Panc1 (cell line): Measurements from ENCODE around the gene PSMB8. TPM values are rescaled to one million over a fixed set of nuclear protein-coding genes. Genes with fewer than 3 reads are reported as not detected.
A peak's percentile ranks its signal among the peaks of the same experiment; 100 is the strongest.

ENCODE experiments used
- ATAC-seq: fragments of 200-7000 bp; cut with Tn5 transposase; 2 replicates; pipeline ENCODE4 v1.9.1; 2020; ENCODE audit warnings: mild to moderate bottlenecking, moderate library complexity
- Bru-seq: library from RNA; stranded (reverse); fragments of 400-500 nt; gene quantifications from one replicate; lab custom pipeline; 2021; lab: Mats Ljungman, UMichigan
- BruChase-seq, 2 experiments: library from RNA; stranded (reverse); fragments of 400-500 nt; gene quantifications; one replicate each; lab custom pipeline; 2021; lab: Mats Ljungman, UMichigan
- BruUV-seq: library from RNA; stranded (reverse); fragments of 400-500 nt; replicated peaks from 2 replicates; lab custom pipeline; 2021; lab: Mats Ljungman, UMichigan
- CTCF ChIA-PET: fragments of 300-600 bp; sonication (Branson Sonifier 250); formaldehyde crosslinking; loops from one replicate; lab custom pipeline; 2022; ENCODE audit warnings: antibody characterized with exemption; lab: Charles Lee
- POLR2A ChIA-PET: fragments of 300-600 bp; sonication (Branson Sonifier 250); formaldehyde crosslinking; loops from one replicate; lab custom pipeline; 2022; ENCODE audit warnings: antibody characterized with exemption; lab: Charles Lee
- DNase-seq: peaks from one replicate; pipeline ENCODE4 v3.0.0-alpha.2; 2010; ENCODE audit warnings: low read depth, low spot score
- H3K27ac ChIP-seq: 2 replicates; pipeline ENCODE4 v1.5.1; 2011; ENCODE audit warnings: mild to moderate bottlenecking, low read length, inconsistent platforms
- H3K27me3 ChIP-seq: fragments of 200-500 bp; sonication (Bioruptor generic); 2 replicates; pipeline ENCODE4 v1.6.0; 2014; ENCODE audit warnings: low read length, inconsistent platforms; ENCODE audit not compliant: control insufficient read depth, insufficient read depth
- H3K36me3 ChIP-seq: fragments of 200-500 bp; sonication (Bioruptor generic); 2 replicates; pipeline ENCODE4 v1.5.1; 2014; ENCODE audit warnings: inconsistent platforms, mild to moderate bottlenecking, low read length, moderate library complexity; ENCODE audit not compliant: control insufficient read depth, insufficient read depth
- H3K4me1 ChIP-seq: 2 replicates; pipeline ENCODE4 v1.5.1; 2011; ENCODE audit warnings: inconsistent platforms, mild to moderate bottlenecking, low read length, moderate library complexity; ENCODE audit not compliant: control insufficient read depth, insufficient read depth
- H3K4me3 ChIP-seq, 2 experiments: 2 replicates each; pipeline ENCODE4 v1.5.1; 2011 to 2012; ENCODE audit warnings: low read depth in 2 of 2, low read length in 2 of 2, mild to moderate bottlenecking in 2 of 2, inconsistent platforms in 1 of 2, moderate library complexity in 1 of 2
- H3K9me3 ChIP-seq: fragments of 200-500 bp; sonication (Bioruptor generic); 2 replicates; pipeline ENCODE4 v1.5.1; 2014; ENCODE audit warnings: low read depth, mild to moderate bottlenecking, inconsistent platforms, low read length, moderate library complexity; ENCODE audit not compliant: control insufficient read depth, insufficient read depth
- POLR2AphosphoS5 ChIP-seq: IDR thresholded peaks from 2 replicates; pipeline ENCODE4 v1.6.1; 2012; ENCODE audit warnings: mild to moderate bottlenecking, low read depth, low read length, moderate library complexity
- REST ChIP-seq, 2 experiments: IDR thresholded peaks; 2 replicates each; pipeline ENCODE4 v1.6.1; 2011 to 2012; ENCODE audit warnings: low read depth in 2 of 2, control low read depth in 1 of 2, low read length in 1 of 2, mild to moderate bottlenecking in 1 of 2, moderate library complexity in 1 of 2; ENCODE audit not compliant: insufficient read depth in 1 of 2
- SIN3A ChIP-seq: IDR thresholded peaks from 2 replicates; pipeline ENCODE4 v1.6.1; 2012; ENCODE audit warnings: low read depth, mild to moderate bottlenecking, low read length, moderate library complexity, borderline replicate concordance; ENCODE audit not compliant: insufficient read depth
- TCF7L2 ChIP-seq: IDR thresholded peaks from 2 replicates; pipeline ENCODE4 v1.6.1; 2011; ENCODE audit warnings: mild to moderate bottlenecking, low read depth, low read length, inconsistent platforms
- in situ Hi-C: cut with HindIII; loops from 2 replicates; pipeline ENCODE4 v1.10.0; 2016; ENCODE audit warnings: low sequenced_read_pairs, low pct_unique_long_range_greater_than_20kb
- intact Hi-C: fragments of 100-400 bp; cut with micrococcal nuclease; formaldehyde crosslinking; loops from one replicate; pipeline ENCODE4 v1.10.0; 2022; ENCODE audit not compliant: unreplicated experiment
- long read RNA-seq: library from polyadenylated mRNA; unstranded; transcript quantifications from one replicate; pipeline ENCODE4 v2.0.0, GENCODE V29; 2021; ENCODE audit not compliant: unreplicated experiment
- polyA plus RNA-seq: library from polyadenylated mRNA; unstranded; fragments of >200 nt; gene quantifications from one replicate; pipeline ENCODE4 v1.2.1, GENCODE V29; 2012; ENCODE audit warnings: missing spikeins; ENCODE audit not compliant: insufficient read length
- total RNA-seq: library from RNA; stranded (reverse); gene quantifications from one replicate; pipeline ENCODE4 v1.2.1, GENCODE V29; 2021; ENCODE audit not compliant: unreplicated experiment
- TF ChIP-seq, protein P1 (sequence below): fragments of 450-650 bp; IDR thresholded peaks from 2 replicates; pipeline ENCODE4 v1.5.1; 2017; ENCODE audit warnings: mild to moderate bottlenecking

The PSMB8 gene
- total RNA-seq (43.8 TPM), Bru-seq, nascent RNA (percentile 66 among the genes with signal in this experiment), BruChase-seq, experiment 1, labeled RNA remaining after a 2-hour chase (percentile 63 among the genes with signal in this experiment), BruChase-seq, experiment 2, labeled RNA remaining after a 6-hour chase (percentile 74 among the genes with signal in this experiment)
- polyA plus RNA-seq: 37.8 TPM
- long read RNA-seq, transcript PSMB8-201 (6 exons, 1,351 nt): minor isoform, 12 of 154 reads
- long read RNA-seq, transcript PSMB8-202 (6 exons, 1,124 nt): major isoform, 28 of 154 reads
- long read RNA-seq, partial matches to known transcripts: 0 of 154 reads
- long read RNA-seq, other reads (novel, unspliced or antisense): 113 of 154 reads

DNA sequence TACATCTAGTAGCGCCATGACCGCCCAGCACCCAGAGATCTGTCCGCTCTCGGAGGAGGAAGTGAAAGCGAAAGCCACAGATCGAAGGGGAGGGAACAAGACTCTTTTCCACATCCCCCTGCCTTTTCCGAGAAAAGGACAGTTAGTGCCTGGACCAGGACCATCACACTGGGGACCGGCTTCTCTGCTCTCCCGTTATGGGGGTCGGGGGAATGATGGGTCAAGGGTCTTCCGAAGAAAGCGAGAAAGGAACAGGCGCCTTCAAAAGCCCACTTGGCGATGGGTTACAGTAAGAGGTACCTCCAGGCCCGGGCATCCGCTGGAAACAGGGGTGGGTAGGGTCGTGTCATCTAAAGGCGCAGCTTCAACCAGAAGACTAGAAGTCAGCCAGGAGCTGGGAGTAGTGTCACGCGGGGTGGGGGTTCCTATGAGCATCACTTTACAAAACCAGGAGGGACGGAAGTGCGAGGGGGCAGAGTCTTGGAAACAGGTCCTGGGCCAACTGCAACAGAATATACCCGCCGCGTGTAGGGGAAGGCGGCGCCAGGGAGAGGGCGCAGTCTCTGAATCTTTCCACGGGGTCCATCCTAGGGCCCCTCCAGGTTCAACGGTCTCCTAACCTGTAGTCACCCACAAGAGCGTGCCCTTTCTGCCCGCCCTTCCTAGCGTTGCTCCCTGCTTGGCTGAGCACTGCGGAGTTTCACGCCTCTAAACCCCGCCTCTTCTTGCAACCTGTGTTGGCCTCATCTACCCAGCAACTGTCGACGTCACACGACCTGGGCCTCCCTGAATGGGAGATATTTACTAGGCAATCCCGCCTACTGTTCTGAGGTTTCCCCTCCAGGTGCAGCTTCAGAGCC lies at the start of gene PSMB8:
TSS of gene PSMB8 (minus strand) at position 69 of the 860 bp plus-strand sequence. CDS start at position 18, 51 bp downstream.
- DNase-seq (peak; percentile 90), ATAC-seq (peak; percentile 98)
- no TSS peak for BruUV-seq
- intact Hi-C loops: no loop called here
- in situ Hi-C loops: no loop called here
- Histone ChIP-seq H3K36me3 (no peaks in the 10 kb centered on the region), H3K9me3 (no peaks in the 10 kb centered on the region), H3K27ac (peak within 1 kb of the TSS; percentile 96), H3K4me3 (peak within 1 kb of the TSS; percentile 73 to 77), H3K27me3 (no peaks in the 10 kb centered on the region), H3K4me1 (peaks cover 7% of the 10 kb centered on the region)
- ChIA-PET CTCF (interaction anchor here (0.9 kb wide), 1 partner anchor 9 kb away, joined by 3 read pairs; the partner anchor contains the start of genes PSMB9 and TAP1), POLR2A (interaction anchor here (0.6 kb wide), 1 partner anchor 10 kb away, joined by 3 read pairs; the partner anchor contains the start of genes PSMB9 and TAP1)
- TF ChIP-seq POLR2AphosphoS5 (peak; percentile 66), TCF7L2 (no peak), REST (IDR thresholded peaks at IDR 0.05; ENCODE audit: insufficient read depth in 1 of 2, low read depth in 2 of 2, low read length in 1 of 2) (0 out of 4 replicates have a peak, but pooled peaks of 1 of the 2 experiments have one; percentile 28), SIN3A (0 out of 2 replicates have a peak, but pooled peaks have one; percentile 62)
- TF ChIP-seq, protein P1, sequence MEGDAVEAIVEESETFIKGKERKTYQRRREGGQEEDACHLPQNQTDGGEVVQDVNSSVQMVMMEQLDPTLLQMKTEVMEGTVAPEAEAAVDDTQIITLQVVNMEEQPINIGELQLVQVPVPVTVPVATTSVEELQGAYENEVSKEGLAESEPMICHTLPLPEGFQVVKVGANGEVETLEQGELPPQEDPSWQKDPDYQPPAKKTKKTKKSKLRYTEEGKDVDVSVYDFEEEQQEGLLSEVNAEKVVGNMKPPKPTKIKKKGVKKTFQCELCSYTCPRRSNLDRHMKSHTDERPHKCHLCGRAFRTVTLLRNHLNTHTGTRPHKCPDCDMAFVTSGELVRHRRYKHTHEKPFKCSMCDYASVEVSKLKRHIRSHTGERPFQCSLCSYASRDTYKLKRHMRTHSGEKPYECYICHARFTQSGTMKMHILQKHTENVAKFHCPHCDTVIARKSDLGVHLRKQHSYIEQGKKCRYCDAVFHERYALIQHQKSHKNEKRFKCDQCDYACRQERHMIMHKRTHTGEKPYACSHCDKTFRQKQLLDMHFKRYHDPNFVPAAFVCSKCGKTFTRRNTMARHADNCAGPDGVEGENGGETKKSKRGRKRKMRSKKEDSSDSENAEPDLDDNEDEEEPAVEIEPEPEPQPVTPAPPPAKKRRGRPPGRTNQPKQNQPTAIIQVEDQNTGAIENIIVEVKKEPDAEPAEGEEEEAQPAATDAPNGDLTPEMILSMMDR: no peak; the same call in 1 of the 2 replicates

- intact Hi-C loops: no loop called here
- POLR2A ChIA-PET: no interaction called here
- no peak for ATAC-seq
These were observed 47.0 kb upstream of the PSMB8 start for GRCh38 chr6:32890831-32891230.

More at GRCh38 chr6:32890831-32891230, 47.0 kb upstream of the PSMB8 start:
- Histone ChIP-seq H3K9me3 (no peaks in the 10 kb centered on the region), H3K27ac (no peak overlapping the region), H3K4me1 (peaks cover 9% of the 10 kb centered on the region), H3K27me3 (no peaks in the 10 kb centered on the region), H3K4me3 (no peak overlapping the region), H3K36me3 (peaks cover 2% of the 10 kb centered on the region; the same call in 1 of the 2 replicates)
- no peak for DNase-seq
- TF ChIP-seq REST (IDR thresholded peaks at IDR 0.05; ENCODE audit: insufficient read depth in 1 of 2, low read depth in 2 of 2, low read length in 1 of 2): no peak
- TF ChIP-seq, protein P1: no peak
- TF ChIP-seq TCF7L2: no peak
- no peak for TF ChIP-seq POLR2AphosphoS5
- no peak for TF ChIP-seq SIN3A
- in situ Hi-C loops: no loop called here
- CTCF ChIA-PET: interaction anchor here (1.2 kb wide), 1 partner anchor 94 kb away, joined by 3 read pairs; no protein-coding TSS in a partner anchor
- BruUV-seq: no TSS peak
